ENCODE data around the gene PARD3. TPM values are rescaled to one million over a fixed set of nuclear protein-coding genes. Genes with fewer than 3 reads are reported as not detected.
A peak's percentile ranks its signal among the peaks of the same experiment; 100 is the strongest.

PARD3 gene
- total RNA-seq, 1 donor from 2014 or later = 37.2 TPM

GRCh38 chr10:34109952-34110702 is 705.0 kb downstream of the PARD3 start:
- H3K4me1 Mint-ChIP-seq (ENCODE audit: unreplicated experiment) = peaks cover 3% of the 10 kb centered on the region
- H3K27me3 Mint-ChIP-seq (ENCODE audit: unreplicated experiment) = peaks cover 2% of the 10 kb centered on the region
- peaks cover 9% of the 10 kb centered on the region for H3K36me3 Mint-ChIP-seq (ENCODE audit: unreplicated experiment)
- peak; percentile 51 for DNase-seq (ENCODE audit: extremely low spot score, unreplicated experiment)
- no peak overlapping the region for H3K27ac Mint-ChIP-seq (ENCODE audit: unreplicated experiment)
- TF ChIP-seq, protein P1, sequence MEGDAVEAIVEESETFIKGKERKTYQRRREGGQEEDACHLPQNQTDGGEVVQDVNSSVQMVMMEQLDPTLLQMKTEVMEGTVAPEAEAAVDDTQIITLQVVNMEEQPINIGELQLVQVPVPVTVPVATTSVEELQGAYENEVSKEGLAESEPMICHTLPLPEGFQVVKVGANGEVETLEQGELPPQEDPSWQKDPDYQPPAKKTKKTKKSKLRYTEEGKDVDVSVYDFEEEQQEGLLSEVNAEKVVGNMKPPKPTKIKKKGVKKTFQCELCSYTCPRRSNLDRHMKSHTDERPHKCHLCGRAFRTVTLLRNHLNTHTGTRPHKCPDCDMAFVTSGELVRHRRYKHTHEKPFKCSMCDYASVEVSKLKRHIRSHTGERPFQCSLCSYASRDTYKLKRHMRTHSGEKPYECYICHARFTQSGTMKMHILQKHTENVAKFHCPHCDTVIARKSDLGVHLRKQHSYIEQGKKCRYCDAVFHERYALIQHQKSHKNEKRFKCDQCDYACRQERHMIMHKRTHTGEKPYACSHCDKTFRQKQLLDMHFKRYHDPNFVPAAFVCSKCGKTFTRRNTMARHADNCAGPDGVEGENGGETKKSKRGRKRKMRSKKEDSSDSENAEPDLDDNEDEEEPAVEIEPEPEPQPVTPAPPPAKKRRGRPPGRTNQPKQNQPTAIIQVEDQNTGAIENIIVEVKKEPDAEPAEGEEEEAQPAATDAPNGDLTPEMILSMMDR (IDR thresholded peaks at IDR 0.05) = no peak
- no peak overlapping the region for H3K4me3 Mint-ChIP-seq (ENCODE audit: unreplicated experiment)
- no peaks in the 10 kb centered on the region for H3K9me3 Mint-ChIP-seq (ENCODE audit: unreplicated experiment)

- DNase-seq (ENCODE audit: extremely low spot score, unreplicated experiment) = no peak
- Mint-ChIP-seq H3K36me3 (ENCODE audit: unreplicated experiment) (peaks cover 9% of the 10 kb centered on the region), H3K4me1 (ENCODE audit: unreplicated experiment) (peaks cover 3% of the 10 kb centered on the region), H3K27ac (ENCODE audit: unreplicated experiment) (no peak overlapping the region), H3K4me3 (ENCODE audit: unreplicated experiment) (no peak overlapping the region), H3K27me3 (ENCODE audit: unreplicated experiment) (peaks cover 2% of the 10 kb centered on the region), H3K9me3 (ENCODE audit: unreplicated experiment) (no peaks in the 10 kb centered on the region)
- TF ChIP-seq, protein P1 (IDR thresholded peaks at IDR 0.05) = no peak
Observed at GRCh38 chr10:34109495-34109894, 705.6 kb downstream of the PARD3 start.

- Mint-ChIP-seq H3K36me3 (ENCODE audit: unreplicated experiment) (peaks cover 9% of the 10 kb centered on the region), H3K27me3 (ENCODE audit: unreplicated experiment) (peaks cover 2% of the 10 kb centered on the region), H3K4me1 (ENCODE audit: unreplicated experiment) (peaks cover 3% of the 10 kb centered on the region), H3K4me3 (ENCODE audit: unreplicated experiment) (no peak overlapping the region), H3K27ac (ENCODE audit: unreplicated experiment) (no peak overlapping the region), H3K9me3 (ENCODE audit: unreplicated experiment) (no peaks in the 10 kb centered on the region)
- DNase-seq (ENCODE audit: extremely low spot score, unreplicated experiment) = peak; percentile 59
- TF ChIP-seq, protein P1 (IDR thresholded peaks at IDR 0.05) = no peak
Observed at GRCh38 chr10:34107626-34108516, 707.2 kb downstream of the PARD3 start.

DNA sequence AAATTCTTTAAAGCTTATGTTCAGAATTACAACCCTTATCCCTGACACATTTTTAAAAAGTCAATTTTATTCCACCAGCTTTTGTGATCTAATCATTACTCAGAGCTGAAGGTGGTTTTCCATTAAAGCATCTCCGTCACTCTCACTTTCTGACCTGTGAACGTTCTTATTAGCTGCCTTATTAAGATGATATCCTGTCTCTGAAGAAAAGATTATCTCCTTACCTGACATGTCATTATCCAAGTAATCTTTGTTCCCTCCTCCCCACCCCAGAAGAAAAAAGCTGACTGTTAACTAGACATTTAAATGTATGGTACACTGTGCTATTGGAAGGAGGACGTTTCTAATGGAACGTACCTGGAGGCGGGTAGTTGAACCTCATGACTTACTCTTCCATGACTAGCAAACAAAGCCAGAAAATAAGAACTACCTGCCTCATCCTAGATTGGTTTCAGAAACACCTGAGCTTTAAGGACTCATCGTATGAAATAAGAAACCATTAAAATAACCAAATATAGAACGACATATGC is 708.7 kb downstream of the PARD3 start:
- Mint-ChIP-seq H3K27ac (ENCODE audit: unreplicated experiment) (no peak overlapping the region), H3K9me3 (ENCODE audit: unreplicated experiment) (no peaks in the 10 kb centered on the region), H3K4me3 (ENCODE audit: unreplicated experiment) (no peak overlapping the region), H3K4me1 (ENCODE audit: unreplicated experiment) (peaks cover 3% of the 10 kb centered on the region), H3K36me3 (ENCODE audit: unreplicated experiment) (peaks cover 9% of the 10 kb centered on the region), H3K27me3 (ENCODE audit: unreplicated experiment) (peaks cover 2% of the 10 kb centered on the region)
- peak; percentile 8 for DNase-seq (ENCODE audit: extremely low spot score, unreplicated experiment)
- TF ChIP-seq, protein P1 (IDR thresholded peaks at IDR 0.05) = no peak
